8988T (cell line): ENCODE data around the gene MCF2L2.

Experiments
- DNase-seq: peaks from one replicate; pipeline ENCODE4 v3.0.0; 2011

Gene MCF2L2

GRCh38 chr3:183287301-183287971, 141.0 kb downstream of the MCF2L2 start:
- DNase-seq, result no peak

GRCh38 chr3:183285828-183286457, 142.5 kb downstream of the MCF2L2 start:
- DNase-seq, result peak; percentile 76

- DNase-seq, result no peak
These were observed 143.1 kb downstream of the MCF2L2 start for GRCh38 chr3:183285318-183285717.

GRCh38 chr3:183284570-183284969, 143.8 kb downstream of the MCF2L2 start:
- no peak for DNase-seq

- DNase-seq, result no peak
These were observed 144.5 kb downstream of the MCF2L2 start for GRCh38 chr3:183283886-183284285.

GRCh38 chr3:183281126-183281797, 147.2 kb downstream of the MCF2L2 start:
- no peak for DNase-seq

GRCh38 chr3:183279371-183279770, 149.0 kb downstream of the MCF2L2 start:
- DNase-seq, result no peak

GRCh38 chr3:183278479-183279088, 149.8 kb downstream of the MCF2L2 start:
- no peak for DNase-seq

- no peak for DNase-seq
These were observed 151.2 kb downstream of the MCF2L2 start for GRCh38 chr3:183277260-183277659.

GRCh38 chr3:183275937-183276336, 152.5 kb downstream of the MCF2L2 start:
- no peak for DNase-seq

- DNase-seq, result no peak
These were observed 153.0 kb downstream of the MCF2L2 start for GRCh38 chr3:183275418-183275817.

- no peak for DNase-seq
These were observed 153.8 kb downstream of the MCF2L2 start for GRCh38 chr3:183274609-183275008.

- DNase-seq, result no peak
These were observed 155.6 kb downstream of the MCF2L2 start for GRCh38 chr3:183272791-183273190.

GRCh38 chr3:183272142-183272541, 156.3 kb downstream of the MCF2L2 start:
- DNase-seq, result no peak

GRCh38 chr3:183270344-183270743, 158.1 kb downstream of the MCF2L2 start:
- DNase-seq, result no peak

- DNase-seq, result no peak
These were observed 159.1 kb downstream of the MCF2L2 start for GRCh38 chr3:183269345-183269744.

- DNase-seq, result no peak
These were observed 160.1 kb downstream of the MCF2L2 start for GRCh38 chr3:183268366-183268765.

- DNase-seq, result no peak
These were observed 161.3 kb downstream of the MCF2L2 start for GRCh38 chr3:183267140-183267539.

- DNase-seq, result no peak
These were observed 162.0 kb downstream of the MCF2L2 start for GRCh38 chr3:183266454-183266853.

- DNase-seq, result peak; percentile 42
These were observed 162.5 kb downstream of the MCF2L2 start for GRCh38 chr3:183265834-183266417.

- DNase-seq, result no peak
These were observed 163.2 kb downstream of the MCF2L2 start for GRCh38 chr3:183265157-183265642.

- no peak for DNase-seq
These were observed 164.2 kb downstream of the MCF2L2 start for GRCh38 chr3:183264268-183264667.

- DNase-seq, result no peak
These were observed 165.5 kb downstream of the MCF2L2 start for GRCh38 chr3:183262875-183263378.
